Testis (tissue), 3 donors: ENCODE results near the gene MECR. TPM values are rescaled to one million over a fixed set of nuclear protein-coding genes. Genes with fewer than 3 reads are reported as not detected.
A peak's percentile ranks its signal among the peaks of the same experiment; 100 is the strongest.

Experiments
- DNase-seq: peaks from one replicate; pipeline ENCODE4 v3.0.0-alpha.2; 2019
- H3K27ac ChIP-seq, 2 donors: fragments of 200-600 bp; sonication (generic); one replicate each; pipeline ENCODE4 v1.5.1; 2019
- H3K27me3 ChIP-seq: fragments of 200-600 bp; sonication (generic); one replicate; pipeline ENCODE4 v1.5.1; 2019
- H3K36me3 ChIP-seq: fragments of 200-600 bp; sonication (generic); one replicate; pipeline ENCODE4 v1.5.1; 2017; ENCODE audit warnings: low read depth; ENCODE audit errors: missing control alignments
- H3K4me1 ChIP-seq: fragments of 200-600 bp; sonication (generic); one replicate; pipeline ENCODE4 v1.5.1; 2019
- H3K4me3 ChIP-seq, 2 donors: fragments of 200-600 bp; sonication (generic); one replicate each; pipeline ENCODE4 v1.5.1; 2017 to 2019
- H3K9me3 ChIP-seq: fragments of 200-600 bp; sonication (generic); one replicate; pipeline ENCODE4 v1.5.1; 2017
- CTCF ChIP-seq, 3 experiments: fragments of 450-650 bp in 2 of 3; fragments of 200-600 bp in 1 of 3; sonication (generic) in 1 of 3; IDR thresholded peaks; one replicate each; pipeline ENCODE4 v1.5.1; 2016 to 2019; ENCODE audit warnings: antibody characterized with exemption in 3 of 3, mild to moderate bottlenecking in 2 of 3, moderate library complexity in 1 of 3
- POLR2A ChIP-seq: fragments of 450-650 bp; IDR thresholded peaks from one replicate; pipeline ENCODE4 v1.6.1; 2017; ENCODE audit warnings: antibody characterized with exemption, mild to moderate bottlenecking, moderate library complexity
- WGBS, 2 donors: methylation state at CpG; one replicate each; pipeline ENCODE4 v1.1.5; 2018; 5-methylcytosine and 5-hydroxymethylcytosine counted together
- intact Hi-C: fragments of 100-400 bp; cut with DNase I; formaldehyde crosslinking; loops from one replicate; pipeline ENCODE4 v1.15.1; 2023; ENCODE audit warnings: low total_unique reads
- polyA plus RNA-seq: library from polyadenylated mRNA; stranded (reverse); fragments of 350-450 nt; fragmentation: Illumina TruSeq; extraction: RNeasy Lipid Tissue Mini Kit (QIAGEN cat#74804); gene quantifications from one replicate; pipeline ENCODE4 v1.2.3, GENCODE V29; 2014; ENCODE audit warnings: low read depth, low replicate concordance; ENCODE audit not compliant: insufficient read depth
- total RNA-seq, 2 donors: library from RNA; depleted of rRNA; stranded (reverse); fragments of >200 nt; gene quantifications; one replicate each; pipeline ENCODE4 v1.2.3, GENCODE V29; 2016

MECR gene
- total and polyA plus RNA-seq, 3 donors from 2014 or later = 33.7 to 38.9 (median 37.3) TPM

GRCh38 chr1:29193879-29194455 is 36.8 kb downstream of the MECR start:
- TF ChIP-seq CTCF (IDR thresholded peaks at IDR 0.05) (no peak), POLR2A (no peak)
- no peaks in the 10 kb centered on the region for H3K27me3 ChIP-seq
- H3K4me1 ChIP-seq = no peaks in the 10 kb centered on the region
- DNase-seq = no peak
- H3K9me3 ChIP-seq = no peaks in the 10 kb centered on the region
- H3K36me3 ChIP-seq = no peaks in the 10 kb centered on the region
- 95 to 96% methylated on average over 8 of the region's 8 CpGs for WGBS, 2 donors
- intact Hi-C loops = no loop called here
- no peak overlapping the region for H3K4me3 ChIP-seq
- no peak overlapping the region for H3K27ac ChIP-seq

- no peak for DNase-seq
- H3K9me3 ChIP-seq = no peaks in the 10 kb centered on the region
- intact Hi-C loops = no loop called here
- TF ChIP-seq POLR2A (no peak), CTCF (IDR thresholded peaks at IDR 0.05) (no peak)
- no peak overlapping the region for H3K27ac ChIP-seq
- no peak overlapping the region for H3K4me3 ChIP-seq
- no peaks in the 10 kb centered on the region for H3K36me3 ChIP-seq
- no peaks in the 10 kb centered on the region for H3K4me1 ChIP-seq
- 82 to 90% methylated on average over 6 of the region's 6 CpGs for WGBS, 2 donors
- H3K27me3 ChIP-seq = no peaks in the 10 kb centered on the region
Measured at GRCh38 chr1:29190718-29191117, 40.0 kb downstream of the MECR start.

GRCh38 chr1:29186707-29187106 is 44.0 kb downstream of the MECR start:
- Histone ChIP-seq H3K4me3 (no peak overlapping the region), H3K36me3 (no peaks in the 10 kb centered on the region), H3K27ac (no peak overlapping the region), H3K4me1 (no peaks in the 10 kb centered on the region), H3K9me3 (no peaks in the 10 kb centered on the region), H3K27me3 (no peaks in the 10 kb centered on the region)
- WGBS, 2 donors = 74 to 81% methylated on average over 1 of the region's 1 CpG
- TF ChIP-seq POLR2A (no peak), CTCF (IDR thresholded peaks at IDR 0.05) (no peak)
- no peak for DNase-seq
- intact Hi-C loops = no loop called here

GRCh38 chr1:29186252-29186651 is 44.5 kb downstream of the MECR start:
- 77 to 86% methylated on average over 3 of the region's 3 CpGs for WGBS, 2 donors
- Histone ChIP-seq H3K9me3 (no peaks in the 10 kb centered on the region), H3K36me3 (no peaks in the 10 kb centered on the region), H3K27ac (no peak overlapping the region), H3K4me1 (no peaks in the 10 kb centered on the region), H3K27me3 (no peaks in the 10 kb centered on the region), H3K4me3 (no peak overlapping the region)
- no peak for DNase-seq
- intact Hi-C loops = no loop called here
- TF ChIP-seq CTCF (IDR thresholded peaks at IDR 0.05) = no peak
- TF ChIP-seq POLR2A = no peak

GRCh38 chr1:29183287-29183686 is 47.4 kb downstream of the MECR start:
- TF ChIP-seq CTCF (IDR thresholded peaks at IDR 0.05) = no peak
- TF ChIP-seq POLR2A = no peak
- Histone ChIP-seq H3K4me3 (no peak overlapping the region), H3K36me3 (no peaks in the 10 kb centered on the region), H3K27me3 (no peaks in the 10 kb centered on the region), H3K9me3 (no peaks in the 10 kb centered on the region), H3K4me1 (peaks cover 17% of the 10 kb centered on the region), H3K27ac (peak overlapping the region in 1 of 2 donors; percentile 100)
- intact Hi-C loops = loop anchor here (5.0 kb wide), 1 partner anchor 61 kb away; the partner anchor contains the start of gene TMEM200B
- WGBS, 2 donors = 62 to 69% methylated on average over 1 of the region's 1 CpG
- DNase-seq = no peak
